HL-60 (cell line): ENCODE measurements around the gene CYP2A13.

Source experiments
- DNase-seq, 2 experiments: peaks; one replicate each; pipeline ENCODE4 v3.0.0-alpha.2; 2010 to 2020; ENCODE audit warnings: low read depth in 1 of 2, low spot score in 1 of 2
- H3K27ac ChIP-seq: fragments of 250-450 bp; sonication (Bioruptor Pico); replicated peaks from 2 replicates; pipeline ENCODE4 v1.5.1; 2020; ENCODE audit warnings: mild to moderate bottlenecking, moderate library complexity
- H3K27me3 ChIP-seq: fragments of 250-450 bp; sonication (Bioruptor Pico); 2 replicates; pipeline ENCODE4 v1.5.1; 2021; ENCODE audit warnings: mild to moderate bottlenecking, moderate library complexity; ENCODE audit not compliant: insufficient read depth, poor library complexity, severe bottlenecking
- H3K4me3 ChIP-seq: replicated peaks from 2 replicates; pipeline ENCODE4 v1.5.1; 2011; ENCODE audit warnings: mild to moderate bottlenecking, control low read depth, low read length; ENCODE audit not compliant: insufficient read depth
- CTCF ChIP-seq: IDR thresholded peaks from one replicate; pipeline ENCODE4 v1.5.1; 2011; ENCODE audit warnings: low read length, control low read depth, inconsistent platforms; ENCODE audit not compliant: insufficient read depth
- GABPA ChIP-seq: IDR thresholded peaks from 2 replicates; pipeline ENCODE4 v1.6.1; 2012; ENCODE audit warnings: low read depth
- POLR2AphosphoS5 ChIP-seq: IDR thresholded peaks from 2 replicates; pipeline ENCODE4 v1.6.1; 2012; ENCODE audit warnings: low read depth
- REST ChIP-seq: IDR thresholded peaks from 2 replicates; pipeline ENCODE4 v1.6.1; 2012; ENCODE audit warnings: low read depth; ENCODE audit not compliant: insufficient replicate concordance
- SPI1 ChIP-seq: IDR thresholded peaks from 2 replicates; pipeline ENCODE4 v1.6.1; 2012; ENCODE audit warnings: low read depth, mild to moderate bottlenecking, borderline replicate concordance

Gene CYP2A13

GRCh38 chr19:41064974-41065569, 23.2 kb upstream of the CYP2A13 start:
- no peak for DNase-seq
- H3K4me3 ChIP-seq: no peak overlapping the region
- H3K27ac ChIP-seq: no peak overlapping the region
- TF ChIP-seq GABPA: no peak
- TF ChIP-seq CTCF: no peak
- TF ChIP-seq POLR2AphosphoS5: no peak
- no peak for TF ChIP-seq REST
- TF ChIP-seq SPI1: no peak
- H3K27me3 ChIP-seq: peaks cover 5% of the 10 kb centered on the region

- Histone ChIP-seq H3K27ac (no peak overlapping the region), H3K4me3 (no peak overlapping the region), H3K27me3 (no peaks in the 10 kb centered on the region)
- TF ChIP-seq REST: no peak
- TF ChIP-seq CTCF: no peak
- peak; percentile 74 for TF ChIP-seq SPI1
- no peak for TF ChIP-seq GABPA
- no peak for TF ChIP-seq POLR2AphosphoS5
- no peak for DNase-seq
Observed at GRCh38 chr19:41076286-41076685, 12.0 kb upstream of the CYP2A13 start.

- no peak overlapping the region for H3K4me3 ChIP-seq
- TF ChIP-seq CTCF (no peak), REST (no peak), POLR2AphosphoS5 (no peak), SPI1 (no peak), GABPA (no peak)
- no peak overlapping the region for H3K27ac ChIP-seq
- DNase-seq: no peak
- no peaks in the 10 kb centered on the region for H3K27me3 ChIP-seq
Observed at GRCh38 chr19:41083516-41083915, 4.7 kb upstream of the CYP2A13 start.
